ENCODE results near the gene ANKRD42.
"Not testable (repeated sequence)": the region's sequence is repeated elsewhere in the genome, so short reads cannot be mapped to it uniquely, and the experiment has no call there.

ANKRD42 gene

DNA sequence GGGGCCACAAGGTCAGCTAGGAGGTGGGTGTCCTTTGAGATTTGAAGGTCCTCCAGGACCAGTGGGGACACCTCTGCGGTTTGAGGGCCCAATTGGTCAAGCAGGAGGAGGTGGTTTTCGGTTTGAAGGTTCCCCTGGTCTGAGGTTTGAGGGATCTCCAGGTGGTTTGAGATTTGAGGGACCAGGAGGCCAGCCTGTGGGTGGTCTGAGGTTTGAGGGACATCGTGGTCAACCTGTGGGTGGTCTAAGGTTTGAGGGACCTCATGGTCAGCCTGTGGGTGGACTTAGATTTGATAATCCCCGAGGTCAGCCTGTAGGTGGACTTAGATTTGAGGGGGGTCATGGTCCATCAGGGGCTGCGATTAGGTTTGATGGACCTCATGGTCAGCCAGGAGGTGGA lies 24.8 kb upstream of the ANKRD42 start:
- no peak for DNase-seq
- in situ Hi-C loops (cut with MboI; ENCODE audit: low pct_unique_long_range_greater_than_20kb, low sequenced_read_pairs), result no loop called here

DNA sequence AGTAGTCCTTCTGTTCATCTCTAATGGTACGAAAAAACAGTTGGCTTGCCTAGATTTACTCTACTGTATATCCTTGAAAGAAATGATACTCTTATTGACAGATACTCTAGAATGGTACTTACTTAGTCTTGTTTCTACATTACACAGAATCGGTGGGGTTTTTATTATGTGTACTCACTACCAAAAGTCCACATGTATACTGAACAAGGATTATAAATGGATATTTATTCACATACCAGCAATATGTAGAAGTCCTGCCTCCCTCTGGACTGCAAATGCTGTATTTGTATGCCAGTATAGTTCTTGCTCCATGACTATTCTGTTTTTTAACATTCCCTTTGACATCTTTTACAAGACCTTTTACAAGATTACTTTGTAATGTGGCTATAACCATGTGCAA lies 22.6 kb upstream of the ANKRD42 start:
- in situ Hi-C loops (cut with MboI; ENCODE audit: low pct_unique_long_range_greater_than_20kb, low sequenced_read_pairs), result no loop called here
- no peak for DNase-seq

DNA sequence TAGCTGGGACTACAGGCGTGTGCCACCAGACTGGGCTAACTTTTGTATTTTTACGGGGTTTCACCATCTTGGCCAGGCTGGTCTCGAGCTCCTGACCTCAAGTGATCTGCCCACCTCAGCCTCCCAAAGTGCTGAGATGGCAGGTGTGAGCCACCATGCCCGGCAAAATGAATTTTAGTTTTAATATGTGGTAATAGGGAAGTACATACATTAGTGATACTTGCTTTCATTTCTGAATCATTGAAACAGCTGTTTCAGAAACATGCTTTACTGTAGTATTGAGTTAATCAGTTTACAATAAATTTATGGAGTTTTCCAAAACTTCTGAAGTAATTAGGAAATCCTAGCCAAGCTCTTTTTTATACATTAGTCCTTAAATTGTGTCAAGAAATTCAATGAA lies 21.0 kb upstream of the ANKRD42 start:
- no peak for DNase-seq
- in situ Hi-C loops (cut with MboI; ENCODE audit: low pct_unique_long_range_greater_than_20kb, low sequenced_read_pairs), result no loop called here

DNA sequence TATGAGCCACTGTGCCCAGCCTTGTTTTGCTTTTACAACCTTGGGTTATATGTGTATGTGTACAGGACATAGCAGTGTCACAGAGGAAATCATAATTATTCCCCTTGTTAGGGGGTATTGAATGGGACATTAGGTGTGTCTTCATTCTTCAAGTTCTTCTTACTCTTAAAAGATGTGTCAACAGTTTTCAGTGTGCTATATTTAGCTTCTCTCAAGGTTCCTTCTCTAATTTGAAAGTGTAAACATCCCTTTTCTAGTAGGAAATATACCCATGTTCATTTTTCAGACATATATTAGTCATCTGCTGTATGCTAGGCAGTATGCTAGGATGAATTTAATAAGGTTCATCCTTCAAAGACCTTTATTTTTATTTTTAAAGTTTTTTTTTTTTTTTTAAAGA lies 19.5 kb upstream of the ANKRD42 start:
- in situ Hi-C loops (cut with MboI; ENCODE audit: low pct_unique_long_range_greater_than_20kb, low sequenced_read_pairs), result no loop called here
- DNase-seq, result no peak

DNA sequence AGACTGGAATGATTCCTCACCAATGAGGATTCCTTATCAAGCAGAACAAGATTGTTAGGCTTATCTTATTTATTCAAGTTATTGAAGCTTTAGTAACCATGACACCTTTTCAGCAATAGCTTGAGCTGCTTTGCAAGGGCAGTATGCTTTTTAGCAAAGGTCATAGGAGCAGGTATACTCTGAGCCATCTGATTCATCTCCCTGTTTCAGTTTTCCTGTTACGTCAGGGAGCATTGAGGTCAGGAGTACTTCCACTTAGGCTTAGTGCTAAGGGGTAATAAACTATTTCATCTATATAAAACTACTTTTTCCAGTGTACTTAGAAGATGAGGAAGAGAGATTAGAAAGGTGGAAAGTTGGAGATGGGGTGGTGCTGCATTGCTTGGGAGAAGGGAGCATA lies 17.7 kb upstream of the ANKRD42 start:
- in situ Hi-C loops (cut with MboI; ENCODE audit: low pct_unique_long_range_greater_than_20kb, low sequenced_read_pairs), result no loop called here
- no peak for DNase-seq

DNA sequence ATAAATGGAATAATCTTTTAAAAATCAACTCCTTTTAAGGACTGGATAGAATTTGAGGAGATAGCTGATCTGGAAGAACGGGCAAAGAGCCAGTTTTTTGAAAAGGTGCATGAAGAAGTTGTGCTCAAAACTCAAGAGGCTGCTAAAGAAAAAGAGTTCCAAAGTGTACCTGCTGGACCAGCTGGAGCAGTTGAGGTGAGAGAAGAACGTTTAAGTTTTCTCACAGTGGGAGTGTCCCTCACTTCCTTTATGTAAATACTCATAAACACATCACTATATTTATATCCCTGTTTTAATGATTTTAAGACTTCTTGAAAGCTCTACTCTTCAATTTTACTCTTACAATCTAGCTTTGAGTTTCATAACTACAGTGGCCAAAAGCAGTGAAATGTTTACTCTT lies 11.7 kb upstream of the ANKRD42 start:
- no peak for DNase-seq
- in situ Hi-C loops (cut with MboI; ENCODE audit: low pct_unique_long_range_greater_than_20kb, low sequenced_read_pairs), result no loop called here

DNA sequence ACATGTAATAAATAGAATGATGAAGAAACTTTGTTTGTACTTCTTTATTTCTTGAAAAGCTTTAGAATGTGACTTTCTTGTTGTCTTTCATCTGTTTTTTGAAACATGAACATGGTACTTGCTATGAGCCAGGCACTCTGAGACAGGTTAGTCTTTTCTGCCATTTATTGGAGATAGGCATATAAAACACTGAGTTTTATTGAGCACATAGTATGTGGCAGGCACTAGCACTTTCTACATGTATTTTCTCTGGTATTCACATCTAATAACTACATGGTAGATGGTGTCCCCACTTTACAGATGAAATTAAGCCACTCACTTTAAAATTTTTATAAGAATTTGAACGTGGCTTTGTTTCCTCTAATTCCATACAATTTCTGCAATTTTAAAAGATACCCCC lies 7.7 kb upstream of the ANKRD42 start:
- DNase-seq, result no peak
- in situ Hi-C loops (cut with MboI; ENCODE audit: low pct_unique_long_range_greater_than_20kb, low sequenced_read_pairs), result no loop called here

DNA sequence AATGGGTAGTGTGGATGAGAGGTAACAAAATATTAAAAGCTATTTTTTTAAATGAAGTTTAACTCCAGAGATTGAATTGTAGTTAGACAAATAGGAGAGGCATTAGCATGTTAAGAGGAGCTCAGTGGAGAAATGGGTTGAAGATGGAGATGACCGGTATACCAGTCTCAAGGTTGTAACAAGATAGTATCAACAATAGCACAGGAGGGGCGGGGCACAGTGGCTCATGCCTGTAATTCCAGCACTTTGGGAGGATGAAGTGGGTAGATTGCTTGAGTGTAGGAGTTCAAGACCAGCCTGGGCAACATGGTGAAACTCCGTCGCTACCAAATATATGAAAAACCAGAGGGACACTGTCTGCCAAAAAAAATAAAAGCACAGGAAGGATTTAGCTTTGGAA lies 6.0 kb upstream of the ANKRD42 start:
- in situ Hi-C loops (cut with MboI; ENCODE audit: low pct_unique_long_range_greater_than_20kb, low sequenced_read_pairs), result no loop called here
- DNase-seq, result no peak

DNA sequence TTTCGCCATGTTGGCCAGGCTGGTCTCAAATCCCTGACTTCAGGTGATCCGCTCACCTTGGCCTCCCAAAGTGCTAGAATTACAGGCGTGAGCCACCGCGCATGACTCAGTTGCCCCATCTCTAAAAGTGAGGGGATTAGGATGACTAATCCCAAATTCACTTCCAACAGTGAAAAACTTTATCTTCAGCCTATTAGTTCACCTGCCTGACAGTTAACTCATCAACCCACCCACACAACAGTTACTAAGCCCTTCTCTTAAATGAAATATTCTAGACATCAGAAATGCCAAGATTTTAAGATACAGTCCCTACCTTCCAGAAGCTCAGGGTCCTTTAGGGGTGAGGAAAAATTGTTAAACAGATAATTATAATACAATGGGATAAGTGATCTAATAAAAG lies 2.0 kb upstream of the ANKRD42 start:
- no peak for DNase-seq

DNA sequence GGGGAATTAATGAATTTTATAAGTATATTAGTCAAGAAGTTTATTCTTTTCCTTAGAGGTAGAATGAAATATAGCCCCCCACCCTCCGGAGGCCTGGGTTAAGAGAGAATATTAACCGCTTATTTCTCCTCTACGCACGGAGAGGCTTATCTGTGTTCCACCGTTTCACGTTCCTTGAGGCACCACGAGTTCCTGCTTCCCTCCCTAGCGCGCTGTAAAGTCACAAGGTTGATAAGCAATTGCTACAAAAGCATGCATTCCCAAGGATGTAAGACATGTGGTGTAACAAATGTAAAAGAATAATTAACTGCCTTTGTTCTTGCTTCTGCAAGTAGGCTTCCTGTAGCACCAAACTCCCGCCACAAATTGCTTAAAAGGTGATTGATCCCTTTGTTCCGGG lies 1.5 kb upstream of the ANKRD42 start:
- DNase-seq, result no peak
- in situ Hi-C loops (cut with MboI; ENCODE audit: low pct_unique_long_range_greater_than_20kb, low sequenced_read_pairs), result no loop called here

More for the DNA sequence above, 2.0 kb upstream of the ANKRD42 start:
- in situ Hi-C loops (cut with MboI; ENCODE audit: low pct_unique_long_range_greater_than_20kb, low sequenced_read_pairs), result no loop called here

DNA sequence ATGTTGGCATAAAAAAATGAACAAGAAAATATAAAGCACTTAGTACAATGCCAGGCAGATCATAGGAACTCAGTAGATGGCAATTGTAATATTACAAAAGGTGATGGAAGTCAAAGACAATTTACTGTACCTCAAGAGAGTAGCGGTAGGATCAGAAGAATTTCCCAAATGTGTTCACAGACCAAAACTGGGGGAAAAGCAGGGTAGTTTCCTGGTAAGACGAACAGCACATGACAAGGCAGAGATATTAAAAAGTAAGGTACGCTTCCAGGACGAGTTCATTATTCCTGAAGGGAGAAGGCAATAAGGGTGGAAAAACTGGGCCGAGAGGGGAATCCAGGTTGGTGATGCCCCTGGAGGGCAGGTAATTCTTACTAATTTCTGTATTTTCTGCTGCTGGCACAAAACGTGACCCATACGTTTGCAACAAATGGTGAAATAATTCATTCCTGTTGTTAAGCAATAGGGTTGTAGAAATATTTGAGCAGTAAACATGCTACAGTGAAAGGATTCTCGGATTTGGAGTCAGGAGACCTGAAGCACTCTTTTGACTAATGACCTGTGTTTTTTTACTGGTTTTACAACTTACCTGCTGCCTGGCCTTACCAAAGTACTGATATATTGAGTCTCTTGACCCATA lies 786 bp upstream of the ANKRD42 start:
- no peak for DNase-seq
- in situ Hi-C loops (cut with MboI; ENCODE audit: low pct_unique_long_range_greater_than_20kb, low sequenced_read_pairs), result no loop called here

DNA sequence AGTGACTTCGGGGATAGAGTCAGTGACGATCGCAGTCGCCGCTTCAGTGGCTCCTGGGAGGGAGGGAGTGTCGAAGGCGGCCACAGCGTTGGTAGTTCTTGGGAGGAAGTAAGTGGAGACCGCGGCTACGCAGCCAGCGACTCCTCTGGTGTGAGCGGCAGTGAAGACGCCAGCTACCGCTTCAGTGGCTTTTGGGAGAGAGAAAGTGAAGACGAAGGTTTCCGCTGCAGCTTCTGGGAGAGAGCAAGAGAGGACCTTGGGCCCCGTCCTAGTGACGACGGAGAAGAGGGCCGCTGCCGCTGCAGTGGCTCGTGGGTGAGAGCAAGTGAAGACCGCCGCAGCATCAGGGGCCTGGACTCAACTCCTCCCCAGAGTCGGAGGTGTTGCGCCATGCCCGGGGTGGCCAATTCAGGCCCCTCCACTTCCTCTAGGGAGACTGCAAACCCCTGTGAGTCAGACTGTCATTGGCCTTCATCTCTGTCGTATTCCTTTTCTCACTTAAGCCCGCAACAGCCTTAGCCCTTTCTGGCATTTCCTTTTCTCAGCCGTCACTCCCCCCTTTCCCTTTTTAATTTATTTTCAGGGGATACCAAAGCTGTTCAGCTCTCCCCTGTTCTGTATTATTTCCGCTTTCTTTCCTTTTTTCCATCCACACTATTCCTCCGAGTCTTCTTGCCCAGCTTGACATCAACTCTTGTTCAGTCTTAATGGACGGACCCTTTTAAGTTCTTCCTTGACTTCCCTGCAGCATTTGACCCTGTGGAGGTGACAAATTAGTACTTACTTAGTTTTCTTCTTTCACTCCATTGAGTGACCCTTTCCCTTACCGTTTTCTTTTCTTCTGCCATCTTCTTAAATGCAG lies 1.0 kb downstream of the ANKRD42 start:
- in situ Hi-C loops (cut with MboI; ENCODE audit: low pct_unique_long_range_greater_than_20kb, low sequenced_read_pairs), result no loop called here
- DNase-seq, result peak; percentile 85

DNA sequence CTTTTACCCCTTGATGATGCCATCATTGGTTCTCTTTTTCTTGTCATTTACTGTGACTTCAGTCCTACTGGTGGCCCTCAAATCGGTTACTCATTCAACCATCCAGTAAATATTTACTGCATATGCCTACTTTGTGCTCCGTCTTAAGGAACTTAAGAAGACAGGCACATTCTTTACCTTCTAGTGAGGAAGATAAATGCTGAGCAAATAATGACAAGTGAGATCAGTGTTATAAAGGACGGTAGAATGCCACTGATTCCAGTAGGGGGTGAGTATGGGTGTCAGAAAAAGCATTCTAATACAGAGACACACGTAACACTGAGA lies 1.6 kb downstream of the ANKRD42 start:
- peak; percentile 36 for DNase-seq

DNA sequence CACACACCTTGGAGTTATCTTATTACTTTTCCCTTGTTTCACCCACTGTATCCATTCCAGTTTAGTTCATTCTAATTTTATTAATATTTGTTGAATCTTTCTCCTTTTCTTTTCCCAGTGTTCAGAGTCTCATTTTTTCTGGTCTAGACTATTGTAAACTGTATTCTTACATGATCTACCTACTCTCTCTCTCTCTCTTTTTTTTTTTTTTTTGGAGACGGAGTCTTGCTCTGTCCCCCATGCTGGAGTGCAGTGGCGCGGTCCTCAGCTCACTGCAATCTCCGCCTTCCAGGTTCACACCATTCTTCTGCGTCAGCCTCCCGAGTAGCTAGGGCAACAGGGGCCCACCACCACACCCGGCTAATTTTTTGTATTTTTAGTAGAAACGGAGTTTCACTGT lies 2.1 kb downstream of the ANKRD42 start:
- in situ Hi-C loops (cut with MboI; ENCODE audit: low pct_unique_long_range_greater_than_20kb, low sequenced_read_pairs), result no loop called here
- no peak for DNase-seq

More for the DNA sequence above, 1.6 kb downstream of the ANKRD42 start:
- in situ Hi-C loops (cut with MboI; ENCODE audit: low pct_unique_long_range_greater_than_20kb, low sequenced_read_pairs), result no loop called here

DNA sequence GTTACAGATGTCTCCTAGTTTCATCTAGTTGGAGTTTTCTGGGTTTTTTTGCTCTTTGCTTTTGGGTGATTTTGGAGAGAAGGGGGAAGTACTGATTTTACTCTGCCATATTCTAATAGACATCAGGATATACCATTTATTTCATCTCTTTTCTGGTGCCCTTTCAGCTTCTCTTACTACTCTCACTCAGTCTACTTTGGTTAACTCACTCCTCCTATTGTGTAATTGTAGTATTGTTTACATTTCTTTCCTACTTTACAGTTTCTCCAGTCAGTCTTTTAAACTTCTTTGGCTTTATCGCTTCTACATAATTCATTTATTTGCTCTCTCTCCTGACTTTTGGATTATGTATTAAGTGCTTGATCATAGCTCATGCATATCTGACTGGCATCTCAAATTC lies 6.5 kb downstream of the ANKRD42 start:
- no peak for DNase-seq
- in situ Hi-C loops (cut with MboI; ENCODE audit: low pct_unique_long_range_greater_than_20kb, low sequenced_read_pairs), result no loop called here

DNA sequence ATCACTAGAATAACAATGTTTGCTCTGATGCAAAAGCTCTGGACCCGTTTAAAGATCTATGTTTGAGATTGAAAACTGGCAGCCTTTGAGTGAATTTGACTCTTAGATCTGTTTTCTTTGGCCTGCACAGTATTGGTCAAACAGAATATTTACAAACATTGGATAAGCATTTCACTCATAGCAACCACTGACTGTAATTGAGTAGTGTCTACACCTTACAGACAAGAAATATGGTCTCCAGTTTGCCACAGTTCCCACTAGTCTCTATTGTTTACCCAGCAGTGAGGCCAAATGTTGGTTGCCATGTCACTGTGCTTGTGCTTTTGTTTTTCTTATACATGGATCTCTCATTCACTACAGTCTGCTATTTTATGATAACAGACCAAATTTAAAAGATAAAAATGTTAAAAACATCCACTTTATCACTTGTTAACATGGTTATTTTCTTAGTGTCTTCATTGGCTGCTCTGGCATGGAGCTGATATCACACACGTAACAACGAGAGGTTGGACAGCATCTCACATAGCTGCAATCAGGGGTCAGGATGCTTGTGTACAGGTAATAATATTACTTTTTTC lies 12.2 kb downstream of the ANKRD42 start:
- DNase-seq, result no peak
- in situ Hi-C loops (cut with MboI; ENCODE audit: low pct_unique_long_range_greater_than_20kb, low sequenced_read_pairs), result no loop called here

DNA sequence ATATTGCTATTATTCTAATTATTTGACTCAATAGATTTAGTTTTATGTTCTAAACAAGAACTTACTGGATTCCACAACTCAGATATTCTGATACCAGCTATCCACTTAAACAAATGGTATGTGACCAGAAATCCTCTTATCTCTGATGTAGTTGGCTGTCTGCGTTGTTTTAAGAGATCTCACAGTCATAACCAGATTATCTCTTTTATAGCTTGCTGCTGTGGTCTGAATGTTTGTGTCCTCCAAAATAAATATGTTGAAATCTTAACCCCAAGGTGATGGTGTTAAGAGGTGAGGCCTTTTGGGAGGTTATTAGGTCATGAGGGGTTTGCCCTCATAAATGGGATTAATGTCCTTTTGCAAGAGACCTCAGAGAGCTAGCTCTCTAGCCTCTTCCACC lies 12.7 kb downstream of the ANKRD42 start:
- in situ Hi-C loops (cut with MboI; ENCODE audit: low pct_unique_long_range_greater_than_20kb, low sequenced_read_pairs), result no loop called here
- DNase-seq, result no peak

DNA sequence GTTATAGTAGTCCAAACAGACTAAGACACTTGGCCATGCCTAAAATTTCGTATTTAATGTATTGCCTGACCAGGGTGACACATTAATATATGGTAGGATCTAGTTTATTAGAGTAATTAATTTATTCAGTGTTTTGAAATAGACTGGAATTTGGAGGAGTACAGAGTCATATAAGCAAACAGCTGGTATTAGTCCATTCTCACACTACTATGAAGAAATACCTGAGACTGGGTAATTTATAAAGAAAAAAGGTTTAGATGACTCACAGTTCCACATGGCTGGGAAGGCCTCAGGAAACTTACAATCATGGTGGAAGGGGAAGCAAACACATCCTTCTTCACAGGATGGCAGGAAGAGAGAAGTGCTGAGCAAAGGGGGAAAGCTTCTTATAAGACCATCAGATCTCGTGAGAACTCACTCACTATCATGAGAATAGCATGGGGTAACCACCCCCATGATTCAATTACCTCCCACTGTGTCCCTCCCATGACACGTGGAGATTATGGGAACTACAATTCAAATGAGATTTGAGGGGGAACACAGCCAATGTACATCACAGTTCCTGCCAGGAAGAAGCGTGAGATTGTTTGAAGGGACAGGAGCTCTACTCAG lies 13.4 kb downstream of the ANKRD42 start:
- in situ Hi-C loops (cut with MboI; ENCODE audit: low pct_unique_long_range_greater_than_20kb, low sequenced_read_pairs); DNase-seq: not testable (repeated sequence)

DNA sequence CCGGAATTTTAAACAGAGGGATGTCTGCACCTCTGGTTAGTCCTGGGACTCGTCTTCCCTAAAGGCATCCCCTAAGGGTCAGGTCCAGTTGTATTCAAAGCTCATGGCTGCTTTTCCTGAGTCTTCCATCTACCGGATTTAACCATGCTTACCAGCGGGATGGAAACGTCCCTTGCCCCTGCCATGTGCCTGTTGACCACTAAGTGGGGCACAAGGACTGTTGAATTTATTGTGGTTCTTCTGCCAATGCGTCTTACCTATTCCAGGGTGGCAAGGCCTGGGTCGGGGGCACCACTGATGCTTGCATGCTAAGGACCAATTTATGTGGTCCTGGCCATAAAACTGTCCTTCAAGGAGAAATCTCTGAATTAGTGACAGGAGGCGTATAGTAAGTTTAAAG lies 25.6 kb downstream of the ANKRD42 start:
- DNase-seq, result no peak
- in situ Hi-C loops (cut with MboI; ENCODE audit: low pct_unique_long_range_greater_than_20kb, low sequenced_read_pairs), result no loop called here

DNA sequence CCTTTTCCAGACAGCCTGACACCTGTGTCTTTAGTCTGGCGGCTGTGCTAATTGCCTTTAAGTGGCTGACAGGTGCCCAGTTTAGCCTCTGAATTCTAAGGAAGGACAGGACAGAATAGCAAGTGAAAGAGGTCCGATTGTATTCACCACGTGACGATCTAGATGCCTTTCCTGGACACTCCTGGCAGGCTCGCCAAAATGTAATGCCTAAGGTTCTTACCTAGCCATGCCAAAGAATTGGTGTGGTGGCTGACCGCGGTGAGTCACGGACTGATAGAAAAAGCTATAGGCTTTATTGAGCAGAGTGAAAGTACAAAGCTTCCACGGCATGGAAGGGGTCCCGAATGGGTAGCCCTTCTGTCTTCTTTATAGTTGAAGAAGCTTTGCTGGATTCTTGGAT lies 26.7 kb downstream of the ANKRD42 start:
- DNase-seq, result no peak
- in situ Hi-C loops (cut with MboI; ENCODE audit: low pct_unique_long_range_greater_than_20kb, low sequenced_read_pairs), result no loop called here
